Upper lobe of left lung (tissue), 4 donors: ENCODE data around the gene GALNT15.

Experiments
- CTCF ChIP-seq, 6 experiments: fragments of 450-650 bp in 4 of 6; fragments of 200-600 bp in 2 of 6; sonication (generic) in 2 of 6; IDR thresholded peaks; one replicate each; pipeline ENCODE4 v1.5.1; 2016 to 2019; ENCODE audit warnings: antibody characterized with exemption in 6 of 6
- EP300 ChIP-seq, 4 donors: sonication (generic); formaldehyde crosslinking; IDR thresholded peaks; one replicate each; pipeline ENCODE4 v1.5.1; 2017; ENCODE audit warnings: antibody characterized with exemption in 4 of 4, control low read depth in 2 of 4
- POLR2A ChIP-seq, 4 donors: fragments of 450-650 bp; IDR thresholded peaks; one replicate each; pipeline ENCODE4 v1.5.1; 2016 to 2017; ENCODE audit warnings: antibody characterized with exemption in 4 of 4, mild to moderate bottlenecking in 2 of 4
- POLR2AphosphoS5 ChIP-seq, 2 donors: sonication (generic); formaldehyde crosslinking; IDR thresholded peaks; one replicate each; pipeline ENCODE4 v1.5.1; 2017; ENCODE audit warnings: antibody characterized with exemption in 2 of 2

- no peak for TF ChIP-seq CTCF (IDR thresholded peaks at IDR 0.05)
- TF ChIP-seq POLR2A (IDR thresholded peaks at IDR 0.05): no peak
- no peak for TF ChIP-seq EP300 (IDR thresholded peaks at IDR 0.05)
- no peak for TF ChIP-seq POLR2AphosphoS5 (IDR thresholded peaks at IDR 0.05)
Observed at GRCh38 chr3:16270855-16271254, 96.4 kb downstream of the GALNT15 start.
